HepG2 (cell line): ENCODE results near the gene FRMPD2. TPM values are rescaled to one million over a fixed set of nuclear protein-coding genes. Genes with fewer than 3 reads are reported as not detected.

Experiments
- CSRNP1 ChIP-seq: sonication (generic); formaldehyde crosslinking; IDR thresholded peaks from 2 replicates; pipeline ENCODE4 v1.8.1; 2023; ENCODE audit warnings: mild to moderate bottlenecking, missing genetic modification reagents
- ETV6 ChIP-seq: sonication (generic); formaldehyde crosslinking; conservative IDR thresholded peaks from 2 replicates; pipeline ENCODE4 v1.4.0; 2020; ENCODE audit warnings: missing genetic modification reagents
- HHEX ChIP-seq: IDR thresholded peaks from 2 replicates; pipeline ENCODE4 v1.6.1; 2016; ENCODE audit warnings: control low read depth
- HNF1B ChIP-seq: sonication (generic); formaldehyde crosslinking; IDR thresholded peaks from 2 replicates; pipeline ENCODE4 v1.5.1; 2020; ENCODE audit warnings: mild to moderate bottlenecking, moderate library complexity, missing genetic modification reagents
- IRF1 ChIP-seq: sonication (generic); formaldehyde crosslinking; IDR thresholded peaks from 2 replicates; pipeline ENCODE4 v1.4.0; 2020; ENCODE audit warnings: low read depth, mild to moderate bottlenecking, missing genetic modification reagents
- JDP2 ChIP-seq: sonication (generic); formaldehyde crosslinking; IDR thresholded peaks from 2 replicates; pipeline ENCODE4 v1.8.1; 2022; ENCODE audit warnings: missing genetic modification reagents, borderline replicate concordance
- KDM6A ChIP-seq: IDR thresholded peaks from 2 replicates; pipeline ENCODE4 v1.6.1; 2016; ENCODE audit warnings: low read depth
- KLF13 ChIP-seq: sonication (generic); formaldehyde crosslinking; IDR thresholded peaks from 2 replicates; pipeline ENCODE4 v1.4.0; 2020; ENCODE audit warnings: mild to moderate bottlenecking, missing genetic modification reagents
- REPIN1 ChIP-seq: sonication (generic); formaldehyde crosslinking; IDR thresholded peaks from 2 replicates; pipeline ENCODE4 v1.8.0; 2022; ENCODE audit warnings: missing genetic modification reagents, low read depth, mild to moderate bottlenecking, borderline replicate concordance
- YEATS2 ChIP-seq: sonication (generic); formaldehyde crosslinking; IDR thresholded peaks from 2 replicates; pipeline ENCODE4 v1.4.0; 2020; ENCODE audit warnings: missing genetic modification reagents, borderline replicate concordance
- ZNF318 ChIP-seq: sonication (generic); formaldehyde crosslinking; IDR thresholded peaks from 2 replicates; pipeline ENCODE4 v1.4.0; 2020; ENCODE audit warnings: mild to moderate bottlenecking, missing genetic modification reagents
- ZNF468 ChIP-seq: sonication (generic); formaldehyde crosslinking; IDR thresholded peaks from 2 replicates; pipeline ENCODE4 v1.8.0; 2022; ENCODE audit warnings: mild to moderate bottlenecking, moderate library complexity, missing genetic modification reagents
- polyA plus RNA-seq, 8 experiments: library from polyadenylated mRNA; depleted of rRNA in 3 of 8; stranded (reverse) in 7 of 8; unstranded in 1 of 8; fragments of >200 nt; fragmentation: Illumina TruSeq in 4 of 8; extraction: Trizol in 4 of 8; gene quantifications; 2 replicates each; pipeline versions ENCODE4 v1.2.1 to v1.2.3, GENCODE V29; 2011 to 2016; ENCODE audit warnings: low read depth in 4 of 8, missing spikeins in 1 of 8, mixed read lengths in 1 of 8; ENCODE audit not compliant: insufficient read depth in 1 of 8
- total RNA-seq, 5 experiments: library from RNA; depleted of rRNA; stranded (reverse); fragments of >200 nt; fragmentation: Illumina TruSeq; extraction: Trizol; gene quantifications; 2 replicates each; pipeline ENCODE4 v1.2.3, GENCODE V29; 2016; ENCODE audit warnings: low read depth in 1 of 5

FRMPD2 gene
- total and polyA plus RNA-seq, 2 of the 13 experiments (the other 11 are each of a cell fraction or from before 2014, with no cell fraction given), result 0.45 to 1.3 TPM

- TF ChIP-seq ZNF318 (CRISPR knock-in tag) (no peak), YEATS2 (CRISPR knock-in tag) (no peak), ZNF468 (no peak), IRF1 (no peak), ETV6 (no peak), KDM6A (CRISPR knock-in tag) (no peak), HNF1B (CRISPR knock-in tag) (no peak), CSRNP1 (no peak), JDP2 (CRISPR knock-in tag) (no peak), KLF13 (no peak), HHEX (CRISPR knock-in tag) (no peak), REPIN1 (CRISPR knock-in tag) (no peak)
Measured at GRCh38 chr10:48294431-48294830, 19.9 kb upstream of the FRMPD2 start (continued).
